Thyroid gland (tissue), 4 donors: Measurements from ENCODE around the gene NGLY1.

Experiments used
- POLR2A ChIP-seq, 2 donors: fragments of 450-650 bp; IDR thresholded peaks; one replicate each; pipeline ENCODE4 v1.6.1; 2017; ENCODE audit warnings: antibody characterized with exemption in 2 of 2, mild to moderate bottlenecking in 2 of 2, moderate library complexity in 1 of 2
- TF ChIP-seq, protein P1 (sequence below), 6 experiments: fragments of 200-600 bp in 3 of 6; fragments of 450-650 bp in 3 of 6; sonication (generic) in 3 of 6; IDR thresholded peaks; one replicate each; pipeline ENCODE4 v1.5.1; 2016 to 2019; ENCODE audit warnings: antibody characterized with exemption in 6 of 6, mild to moderate bottlenecking in 2 of 6, inconsistent platforms in 1 of 6, moderate library complexity in 1 of 6

DNA sequence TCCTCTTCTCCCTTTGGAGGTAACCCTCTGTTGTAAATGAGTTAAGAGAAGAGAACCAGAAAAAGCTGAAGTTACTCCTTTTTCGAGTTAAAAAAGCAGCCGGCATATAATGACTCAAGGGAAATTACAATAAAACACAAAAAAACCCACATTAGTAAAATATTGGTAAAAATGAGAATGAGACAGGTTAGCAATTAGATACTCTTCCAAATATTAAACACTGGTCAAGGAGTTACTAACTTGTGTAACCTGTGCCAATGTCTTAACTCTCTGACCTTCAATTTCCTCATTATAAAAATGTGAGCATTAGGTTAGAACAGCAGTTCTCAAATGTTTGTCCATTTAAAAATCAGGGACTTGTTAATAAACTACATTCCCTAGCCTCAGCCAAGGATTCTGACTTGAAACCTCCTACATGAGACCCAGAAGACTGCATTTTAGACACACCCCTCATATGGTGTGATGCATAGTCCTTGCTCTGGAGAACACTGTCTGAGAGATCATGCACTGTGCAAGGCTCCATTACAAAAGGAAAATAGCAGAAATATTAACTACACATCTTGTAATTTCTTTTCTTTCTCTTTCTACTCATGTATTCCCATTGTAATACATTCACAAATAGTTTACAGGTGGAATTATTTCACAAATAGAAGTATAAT, 75.8 kb downstream of the NGLY1 start:
- TF ChIP-seq, protein P1, sequence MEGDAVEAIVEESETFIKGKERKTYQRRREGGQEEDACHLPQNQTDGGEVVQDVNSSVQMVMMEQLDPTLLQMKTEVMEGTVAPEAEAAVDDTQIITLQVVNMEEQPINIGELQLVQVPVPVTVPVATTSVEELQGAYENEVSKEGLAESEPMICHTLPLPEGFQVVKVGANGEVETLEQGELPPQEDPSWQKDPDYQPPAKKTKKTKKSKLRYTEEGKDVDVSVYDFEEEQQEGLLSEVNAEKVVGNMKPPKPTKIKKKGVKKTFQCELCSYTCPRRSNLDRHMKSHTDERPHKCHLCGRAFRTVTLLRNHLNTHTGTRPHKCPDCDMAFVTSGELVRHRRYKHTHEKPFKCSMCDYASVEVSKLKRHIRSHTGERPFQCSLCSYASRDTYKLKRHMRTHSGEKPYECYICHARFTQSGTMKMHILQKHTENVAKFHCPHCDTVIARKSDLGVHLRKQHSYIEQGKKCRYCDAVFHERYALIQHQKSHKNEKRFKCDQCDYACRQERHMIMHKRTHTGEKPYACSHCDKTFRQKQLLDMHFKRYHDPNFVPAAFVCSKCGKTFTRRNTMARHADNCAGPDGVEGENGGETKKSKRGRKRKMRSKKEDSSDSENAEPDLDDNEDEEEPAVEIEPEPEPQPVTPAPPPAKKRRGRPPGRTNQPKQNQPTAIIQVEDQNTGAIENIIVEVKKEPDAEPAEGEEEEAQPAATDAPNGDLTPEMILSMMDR (IDR thresholded peaks at IDR 0.05) = no peak
- no peak for TF ChIP-seq POLR2A (IDR thresholded peaks at IDR 0.05)
